Measurements from ENCODE around the gene RAB40C.

The RAB40C gene

GRCh38 chr16:616733-617586, 27.1 kb downstream of the RAB40C start:
- DNase-seq (ENCODE audit: low spot score): no peak

DNA sequence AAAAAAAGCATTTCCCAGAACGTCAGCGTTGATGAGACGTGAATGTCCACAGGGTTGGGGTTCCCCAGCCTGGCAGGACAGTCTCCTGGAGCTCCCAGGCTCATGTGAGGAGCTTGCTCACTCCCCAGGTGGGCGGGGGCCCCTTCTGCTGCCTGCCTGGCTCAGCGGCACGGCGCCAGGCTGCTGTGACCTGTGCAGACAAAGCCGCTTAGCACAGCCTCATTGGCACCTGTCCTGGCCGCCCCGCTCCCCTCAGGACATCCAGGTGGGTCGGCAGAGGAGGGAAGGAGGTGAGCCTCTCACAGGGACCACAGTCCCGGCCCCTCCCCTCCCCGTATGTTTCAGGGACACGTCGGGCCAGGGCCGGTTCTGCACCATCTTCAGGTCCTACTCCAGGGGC, 28.0 kb downstream of the RAB40C start:
- peak; percentile 55 for DNase-seq (ENCODE audit: low spot score)

GRCh38 chr16:619476-620100, 29.7 kb downstream of the RAB40C start:
- DNase-seq (ENCODE audit: low spot score): no peak

DNA sequence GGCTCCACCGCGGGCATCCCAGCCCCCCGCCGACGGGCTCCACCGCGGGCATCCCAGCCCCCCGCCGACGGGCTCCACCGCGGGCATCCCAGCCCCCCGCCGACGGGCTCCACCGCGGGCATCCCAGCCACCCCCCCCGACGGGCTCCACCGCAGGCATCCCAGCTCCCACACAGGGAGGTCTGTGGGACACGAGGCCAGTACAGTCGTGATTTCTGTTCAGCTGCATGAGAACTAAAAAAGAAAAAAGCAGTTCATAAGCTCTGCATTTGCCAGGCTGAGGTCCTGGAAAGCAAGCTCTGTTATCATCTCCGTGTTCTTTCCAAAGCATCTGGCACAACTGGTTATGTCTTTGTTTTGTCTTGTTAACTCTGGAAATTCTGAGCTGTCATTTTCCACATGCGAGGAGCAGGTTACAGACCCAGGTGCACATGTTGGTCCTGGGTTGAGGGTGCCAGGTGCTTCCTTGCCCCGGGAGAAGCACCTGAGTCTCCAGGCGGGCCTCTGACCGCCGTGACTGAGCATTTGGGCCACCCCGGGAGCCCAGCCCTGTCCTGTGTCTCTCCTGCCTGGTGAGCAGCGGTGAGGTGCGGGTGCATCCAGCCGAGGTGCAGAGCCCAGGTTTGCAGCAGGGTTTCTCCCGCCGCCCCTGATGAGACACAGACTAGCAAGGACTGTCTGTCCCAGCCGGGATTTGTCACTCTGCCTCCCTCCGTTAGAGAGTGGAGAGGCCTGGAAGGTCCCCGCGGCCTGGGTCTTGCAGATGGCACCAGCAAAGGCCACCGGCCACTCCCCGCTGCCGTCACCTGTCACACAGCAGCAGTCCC, 31.0 kb downstream of the RAB40C start:
- DNase-seq (ENCODE audit: low spot score): no peak

DNA sequence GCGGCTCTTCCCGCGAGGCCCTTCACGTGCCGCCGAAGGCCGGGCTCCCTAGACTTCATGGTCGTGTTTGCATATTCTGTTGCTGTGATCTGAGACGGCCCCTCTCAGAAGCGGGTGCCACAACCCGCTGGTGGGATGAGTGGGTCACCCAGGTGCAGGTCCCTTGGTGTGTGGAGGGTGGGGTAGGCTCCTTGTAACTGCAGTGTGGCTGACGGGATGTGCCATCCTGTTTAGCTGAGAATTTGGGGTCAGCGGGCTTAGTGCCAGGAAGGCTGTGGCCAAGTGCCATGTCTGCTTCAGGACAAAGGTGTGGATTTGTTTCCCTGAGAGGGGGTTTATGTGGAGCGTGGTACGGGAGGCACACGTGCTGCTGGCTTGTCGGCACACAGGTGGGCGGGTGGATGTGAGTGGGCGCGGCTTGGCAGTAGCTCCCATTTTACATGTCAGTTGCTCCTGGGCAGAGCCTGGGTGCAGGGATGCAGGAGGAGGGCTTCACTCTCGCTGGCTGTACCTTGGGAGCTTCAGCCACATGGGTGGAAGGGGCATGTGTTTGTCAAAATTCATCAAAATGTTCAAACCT, 31.8 kb downstream of the RAB40C start:
- no peak for DNase-seq (ENCODE audit: low spot score)

DNA sequence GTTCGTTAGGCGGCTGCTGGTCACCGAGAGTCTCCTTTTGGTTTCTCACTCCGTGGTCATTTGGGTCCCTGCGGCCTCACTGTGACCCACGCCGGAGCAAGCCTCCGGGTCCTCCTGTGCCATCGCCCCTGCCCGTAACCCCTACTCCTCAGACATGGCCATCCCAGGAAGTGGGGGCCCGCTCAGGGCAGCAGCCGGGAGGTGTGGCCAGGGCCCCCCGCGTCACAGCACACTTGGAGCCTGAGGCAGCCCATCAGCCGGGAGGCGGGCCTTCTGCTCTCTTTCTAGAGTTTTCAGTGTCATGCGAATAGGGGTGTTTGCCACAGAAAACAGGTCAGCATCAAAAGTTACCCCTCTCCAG, 33.0 kb downstream of the RAB40C start:
- no peak for DNase-seq (ENCODE audit: low spot score)

GRCh38 chr16:624526-625070, 34.7 kb downstream of the RAB40C start:
- DNase-seq (ENCODE audit: low spot score): no peak

DNA sequence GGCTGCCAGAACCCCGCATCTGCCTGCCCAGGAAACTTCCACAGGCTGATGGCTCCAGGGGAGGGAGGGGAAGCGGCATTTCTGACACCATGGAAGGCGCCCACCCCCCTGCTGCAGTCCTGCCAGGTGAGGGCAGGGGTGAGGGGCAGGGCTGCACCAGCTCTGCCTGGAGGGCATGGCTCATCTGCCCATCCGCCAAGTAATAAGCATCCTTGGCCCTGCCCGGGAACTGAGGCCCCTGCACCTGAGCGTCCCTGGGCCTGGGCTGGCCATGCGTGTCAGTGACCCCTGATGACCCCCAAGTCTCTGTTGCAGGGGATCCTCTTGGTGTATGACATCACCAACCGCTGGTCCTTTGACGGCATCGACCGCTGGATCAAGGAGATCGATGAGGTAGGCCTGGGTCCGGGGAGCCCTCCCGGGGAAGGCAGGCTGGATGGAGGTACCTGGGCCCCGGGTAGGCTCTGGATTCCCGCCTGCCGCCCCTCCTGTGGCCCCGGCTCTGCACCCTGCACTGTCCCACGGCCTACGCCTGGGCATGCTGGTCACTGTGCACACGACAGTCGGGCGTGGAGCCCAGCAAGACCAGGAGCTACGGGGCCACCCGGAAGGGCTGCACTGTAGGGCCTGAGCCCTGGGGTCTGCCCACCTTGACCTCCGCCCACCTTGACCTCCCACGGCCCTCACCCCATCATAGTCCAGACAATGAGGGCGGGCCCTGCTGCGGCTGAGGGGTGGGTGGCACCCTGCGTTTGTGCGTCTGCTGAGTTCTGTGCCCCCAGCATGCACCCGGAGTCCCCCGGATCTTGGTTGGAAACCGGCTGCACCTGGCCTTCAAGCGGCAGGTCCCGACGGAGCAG, 35.5 kb downstream of the RAB40C start:
- no peak for DNase-seq (ENCODE audit: low spot score)

- DNase-seq (ENCODE audit: low spot score): no peak
Measured at GRCh38 chr16:625977-626765, 36.3 kb downstream of the RAB40C start.

DNA sequence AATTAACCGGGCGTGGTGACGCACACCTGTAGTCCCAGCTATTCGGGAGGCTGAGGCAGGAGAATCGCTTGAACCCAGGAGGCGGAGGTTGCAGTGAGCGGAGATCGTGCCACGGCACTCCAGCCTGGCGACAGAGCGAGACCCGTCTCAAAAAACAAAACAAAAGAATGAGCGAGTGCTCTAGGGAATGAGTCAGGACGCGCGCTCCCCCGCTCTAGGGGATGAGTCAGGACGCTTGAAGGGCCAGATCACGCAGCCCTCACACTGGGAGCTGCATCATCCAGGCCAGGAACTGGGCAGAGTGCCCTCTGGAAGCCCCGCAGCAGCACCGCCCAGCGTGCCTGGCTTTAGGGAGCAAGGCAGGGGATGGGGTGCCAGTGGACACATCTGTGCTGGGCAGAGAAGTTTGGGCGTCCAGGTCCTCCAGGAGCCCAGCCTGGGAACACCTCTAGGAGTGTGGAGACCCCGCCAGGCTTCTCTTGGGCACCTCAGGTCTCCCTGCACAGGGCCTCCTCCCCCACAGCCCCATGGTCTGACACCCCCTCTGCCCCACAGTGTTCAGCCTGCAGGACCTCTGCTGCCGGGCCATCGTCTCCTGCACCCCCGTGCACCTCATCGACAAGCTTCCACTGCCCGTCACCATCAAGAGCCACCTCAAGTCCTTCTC, 37.1 kb downstream of the RAB40C start:
- no peak for DNase-seq (ENCODE audit: low spot score)

DNA sequence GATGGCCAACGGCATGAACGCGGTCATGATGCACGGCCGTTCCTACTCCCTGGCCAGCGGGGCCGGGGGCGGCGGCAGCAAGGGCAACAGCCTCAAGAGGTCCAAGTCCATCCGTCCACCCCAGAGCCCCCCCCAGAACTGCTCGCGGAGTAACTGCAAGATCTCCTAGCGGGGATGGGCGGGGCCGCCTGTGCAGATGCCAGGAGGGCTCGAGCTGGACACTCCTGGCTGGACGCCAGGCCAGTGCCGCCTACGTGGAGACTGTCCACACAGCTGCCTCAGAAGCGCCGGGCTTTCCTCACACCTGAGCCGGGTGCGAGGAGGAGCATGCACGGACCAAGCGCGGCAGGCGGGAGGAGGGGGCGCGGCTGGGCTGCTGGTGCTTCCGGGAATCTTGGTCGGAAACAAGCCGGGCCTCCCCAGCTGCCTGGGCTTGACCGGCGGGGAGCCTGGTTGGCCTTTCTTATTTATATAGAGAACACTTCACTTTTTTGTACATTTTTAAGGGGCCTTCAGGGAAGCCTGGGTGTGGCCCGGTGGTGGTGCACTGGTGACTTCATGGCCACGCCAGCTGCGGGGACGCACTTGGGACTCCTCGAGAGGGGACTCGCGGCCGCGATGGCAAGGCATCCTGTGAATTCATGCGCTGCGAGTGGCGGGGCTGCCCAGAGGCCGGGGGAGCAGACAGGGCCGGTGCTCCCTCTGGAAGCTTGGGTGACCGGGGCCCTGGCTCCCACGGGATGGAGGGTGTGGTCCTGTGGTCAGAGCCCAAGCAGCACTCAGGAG, 37.8 kb downstream of the RAB40C start:
- no peak for DNase-seq (ENCODE audit: low spot score)

- no peak for DNase-seq (ENCODE audit: low spot score)
Measured at GRCh38 chr16:628321-629061, 38.6 kb downstream of the RAB40C start.

GRCh38 chr16:629185-629832, 39.4 kb downstream of the RAB40C start:
- peak; percentile 43 for DNase-seq (ENCODE audit: low spot score)

- DNase-seq (ENCODE audit: low spot score): peak; percentile 40
Measured at GRCh38 chr16:629833-630248, 40.0 kb downstream of the RAB40C start.

DNA sequence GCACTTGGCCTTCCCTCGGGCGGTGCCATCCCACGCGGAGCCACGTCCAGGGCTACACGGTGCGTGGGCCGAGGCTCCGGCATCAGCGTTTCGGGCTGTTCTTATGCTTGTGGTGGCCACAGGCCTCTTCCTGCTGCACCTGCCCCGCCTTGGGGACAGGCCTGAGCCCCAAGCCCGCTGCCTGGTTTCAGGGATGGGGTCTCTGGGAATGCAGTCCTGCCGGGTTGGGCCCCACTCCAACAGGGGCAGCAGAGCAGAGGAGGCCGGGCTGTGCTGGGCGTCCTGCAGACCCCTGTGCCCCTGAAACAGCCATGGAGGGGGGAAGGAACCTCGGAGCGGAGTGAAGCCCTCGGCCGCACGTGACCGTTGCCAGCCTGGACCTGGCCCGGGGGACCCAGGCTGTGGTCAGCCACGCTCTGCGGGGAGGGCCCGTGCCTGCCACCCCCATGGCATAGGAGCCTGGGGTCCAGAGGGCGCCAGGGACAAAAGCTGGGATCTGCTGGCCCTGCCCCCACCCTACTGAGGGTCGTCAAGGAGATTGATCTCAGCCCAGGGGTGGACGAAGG, 40.5 kb downstream of the RAB40C start:
- no peak for DNase-seq (ENCODE audit: low spot score)

GRCh38 chr16:630815-631405, 41.0 kb downstream of the RAB40C start, which contains the start of gene WFIKKN1:
Gene WFIKKN1, plus strand, starts transcription at chr16:630985. Its CDS starts 269 bp downstream, at chr16:631254.
- DNase-seq (ENCODE audit: low spot score): peak; percentile 42
